ENCODE data around the gene ABHD1.

Gene ABHD1

GRCh38 chr2:27162151-27163121 is 38.8 kb downstream of the ABHD1 start:
- H3K4me1 ChIP-seq (ENCODE audit: low read length), result peaks cover 17% of the 10 kb centered on the region
- peaks cover 4% of the 10 kb centered on the region; the same call in 1 of the 2 replicates for H3K9me3 ChIP-seq (ENCODE audit: insufficient read depth, low read length)
- TF ChIP-seq, protein P1, sequence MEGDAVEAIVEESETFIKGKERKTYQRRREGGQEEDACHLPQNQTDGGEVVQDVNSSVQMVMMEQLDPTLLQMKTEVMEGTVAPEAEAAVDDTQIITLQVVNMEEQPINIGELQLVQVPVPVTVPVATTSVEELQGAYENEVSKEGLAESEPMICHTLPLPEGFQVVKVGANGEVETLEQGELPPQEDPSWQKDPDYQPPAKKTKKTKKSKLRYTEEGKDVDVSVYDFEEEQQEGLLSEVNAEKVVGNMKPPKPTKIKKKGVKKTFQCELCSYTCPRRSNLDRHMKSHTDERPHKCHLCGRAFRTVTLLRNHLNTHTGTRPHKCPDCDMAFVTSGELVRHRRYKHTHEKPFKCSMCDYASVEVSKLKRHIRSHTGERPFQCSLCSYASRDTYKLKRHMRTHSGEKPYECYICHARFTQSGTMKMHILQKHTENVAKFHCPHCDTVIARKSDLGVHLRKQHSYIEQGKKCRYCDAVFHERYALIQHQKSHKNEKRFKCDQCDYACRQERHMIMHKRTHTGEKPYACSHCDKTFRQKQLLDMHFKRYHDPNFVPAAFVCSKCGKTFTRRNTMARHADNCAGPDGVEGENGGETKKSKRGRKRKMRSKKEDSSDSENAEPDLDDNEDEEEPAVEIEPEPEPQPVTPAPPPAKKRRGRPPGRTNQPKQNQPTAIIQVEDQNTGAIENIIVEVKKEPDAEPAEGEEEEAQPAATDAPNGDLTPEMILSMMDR (IDR thresholded peaks at IDR 0.05; ENCODE audit: low read depth, low read length), result no peak
- TF ChIP-seq EZH2phosphoT487 (IDR thresholded peaks at IDR 0.05; ENCODE audit: low read depth), result no peak
- H3K27ac ChIP-seq (ENCODE audit: low read length), result no peak overlapping the region
- H3K79me2 ChIP-seq (ENCODE audit: low read length), result no peaks in the 10 kb centered on the region
- no peaks in the 10 kb centered on the region for H3K27me3 ChIP-seq (ENCODE audit: low read depth, low read length)
- no peak overlapping the region for H3K9ac ChIP-seq (ENCODE audit: low read length)
- no peaks in the 10 kb centered on the region for H4K20me1 ChIP-seq (ENCODE audit: insufficient read depth, low read length)
- no peak overlapping the region for H3K4me3 ChIP-seq (ENCODE audit: low read length)
- no peaks in the 10 kb centered on the region for H3K36me3 ChIP-seq (replicated peaks; ENCODE audit: low read depth, low read length)
- no peak overlapping the region for H3K4me2 ChIP-seq (ENCODE audit: low read length)
- no peak overlapping the region for H2AFZ ChIP-seq (ENCODE audit: low read depth, low read length)

GRCh38 chr2:27164960-27165763 is 41.5 kb downstream of the ABHD1 start:
- Histone ChIP-seq H3K36me3 (replicated peaks; ENCODE audit: low read depth, low read length) (no peaks in the 10 kb centered on the region), H3K27ac (ENCODE audit: low read length) (no peak overlapping the region), H3K4me2 (ENCODE audit: low read length) (peak overlapping the region; percentile 18; the same call in 1 of the 2 replicates), H3K4me1 (ENCODE audit: low read length) (peaks cover 21% of the 10 kb centered on the region), H3K9me3 (ENCODE audit: insufficient read depth, low read length) (peaks cover 4% of the 10 kb centered on the region; the same call in 1 of the 2 replicates), H4K20me1 (ENCODE audit: insufficient read depth, low read length) (no peaks in the 10 kb centered on the region), H2AFZ (ENCODE audit: low read depth, low read length) (no peak overlapping the region), H3K27me3 (ENCODE audit: low read depth, low read length) (no peaks in the 10 kb centered on the region), H3K79me2 (ENCODE audit: low read length) (no peaks in the 10 kb centered on the region), H3K4me3 (ENCODE audit: low read length) (no peak overlapping the region), H3K9ac (ENCODE audit: low read length) (no peak overlapping the region)
- TF ChIP-seq, protein P1 (IDR thresholded peaks at IDR 0.05; ENCODE audit: low read depth, low read length), result no peak
- TF ChIP-seq EZH2phosphoT487 (IDR thresholded peaks at IDR 0.05; ENCODE audit: low read depth), result no peak

DNA sequence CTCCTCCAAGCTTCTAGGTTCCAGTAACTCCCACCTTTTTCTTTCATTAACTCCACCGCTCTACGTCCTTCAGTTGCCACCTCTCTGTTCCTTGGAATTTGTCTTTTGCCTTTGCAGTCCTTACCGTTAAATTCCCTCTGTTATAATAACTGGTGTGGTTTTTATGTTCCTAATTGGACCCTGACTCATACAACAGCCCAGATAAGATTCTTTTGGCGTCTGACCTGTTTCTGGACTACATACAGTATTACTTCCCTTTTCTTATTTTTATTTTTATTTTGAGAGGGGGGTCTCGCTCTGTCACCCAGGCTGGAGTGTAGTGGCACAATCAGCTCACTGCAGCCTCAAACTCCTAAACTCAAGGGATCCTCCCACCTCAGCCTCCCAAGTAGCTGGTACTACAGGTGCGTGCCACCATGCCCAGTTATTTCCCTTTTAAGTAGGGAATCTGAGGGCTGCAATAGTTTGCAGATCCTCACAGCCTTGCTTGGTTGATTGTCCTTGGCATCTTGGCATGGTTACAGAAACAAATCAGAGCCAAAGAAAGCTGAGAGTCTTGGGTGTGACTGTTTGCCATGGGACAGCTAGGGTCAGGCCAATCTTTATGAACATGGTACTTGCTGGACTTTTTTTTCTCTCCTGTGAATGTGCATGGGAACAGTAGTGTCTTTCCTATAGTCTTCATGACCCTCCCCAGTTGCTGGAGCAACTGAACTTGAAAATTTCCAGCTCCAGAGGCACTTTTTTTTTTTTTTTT is 47.1 kb downstream of the ABHD1 start:
- no peaks in the 10 kb centered on the region for H3K9me3 ChIP-seq (ENCODE audit: insufficient read depth, low read length)
- H3K36me3 ChIP-seq (replicated peaks; ENCODE audit: low read depth, low read length), result no peaks in the 10 kb centered on the region
- peak overlapping the region; percentile 77 for H3K4me2 ChIP-seq (ENCODE audit: low read length)
- H3K4me1 ChIP-seq (ENCODE audit: low read length), result peaks cover 24% of the 10 kb centered on the region
- TF ChIP-seq, protein P1 (IDR thresholded peaks at IDR 0.05; ENCODE audit: low read depth, low read length), result no peak
- H3K27ac ChIP-seq (ENCODE audit: low read length), result no peak overlapping the region
- H4K20me1 ChIP-seq (ENCODE audit: insufficient read depth, low read length), result no peaks in the 10 kb centered on the region
- H3K27me3 ChIP-seq (ENCODE audit: low read depth, low read length), result peaks cover 7% of the 10 kb centered on the region; the same call in 1 of the 2 replicates
- no peaks in the 10 kb centered on the region for H3K79me2 ChIP-seq (ENCODE audit: low read length)
- no peak overlapping the region for H3K9ac ChIP-seq (ENCODE audit: low read length)
- no peak overlapping the region for H2AFZ ChIP-seq (ENCODE audit: low read depth, low read length)
- no peak overlapping the region for H3K4me3 ChIP-seq (ENCODE audit: low read length)

Data from OCI-LY3 (cell line).